ENCODE data around the gene EVL. TPM values are rescaled to one million over a fixed set of nuclear protein-coding genes. Genes with fewer than 3 reads are reported as not detected.

EVL gene
- total RNA-seq, 4 donors from 2014 or later, result 33.7 to 148 (median 56.1) TPM

GRCh38 chr14:100056431-100056830, 8.8 kb upstream of the EVL start:
- DNase-seq (ENCODE audit: low spot score), result no peak
- no peak for ATAC-seq (ENCODE audit: low FRiP score)

GRCh38 chr14:100056964-100057795, 8.0 kb upstream of the EVL start:
- TF ChIP-seq CTCF (IDR thresholded peaks at IDR 0.05), result no peak
- ATAC-seq (ENCODE audit: low FRiP score), result no peak
- no peak for DNase-seq (ENCODE audit: low spot score)

More at GRCh38 chr14:100056431-100056830, 8.8 kb upstream of the EVL start:
- no peak for TF ChIP-seq CTCF (IDR thresholded peaks at IDR 0.05)

- TF ChIP-seq CTCF (IDR thresholded peaks at IDR 0.05), result no peak
- DNase-seq (ENCODE audit: low spot score) (no peak), ATAC-seq (ENCODE audit: low FRiP score) (no peak)
These were observed 6.3 kb upstream of the EVL start for GRCh38 chr14:100058777-100059437.

- DNase-seq (ENCODE audit: low spot score) (no peak), ATAC-seq (ENCODE audit: low FRiP score) (no peak)
- no peak for TF ChIP-seq CTCF (IDR thresholded peaks at IDR 0.05)
These were observed 5.8 kb upstream of the EVL start for GRCh38 chr14:100059438-100059781.

DNA sequence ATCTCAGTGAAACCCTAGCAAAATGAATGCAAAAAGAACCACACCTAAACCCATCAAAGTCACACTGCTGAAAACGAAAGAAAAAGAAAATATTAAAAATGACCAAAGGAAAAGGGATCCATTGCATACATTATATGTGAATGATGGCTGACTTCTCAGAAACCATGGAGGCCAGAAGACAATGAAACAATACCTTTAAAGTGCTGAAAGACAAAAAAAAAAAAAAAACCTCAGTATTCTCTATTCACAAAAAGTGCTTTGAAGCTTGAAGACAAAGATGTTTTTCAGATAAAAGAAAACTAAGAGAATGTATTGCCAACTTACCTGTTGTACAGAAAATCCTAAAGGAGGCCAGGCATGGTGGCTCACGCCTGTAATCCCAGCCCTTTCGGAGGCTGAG, 4.5 kb upstream of the EVL start:
- DNase-seq (ENCODE audit: low spot score) (no peak), ATAC-seq (ENCODE audit: low FRiP score) (no peak)
- no peak for TF ChIP-seq CTCF (IDR thresholded peaks at IDR 0.05)

DNA sequence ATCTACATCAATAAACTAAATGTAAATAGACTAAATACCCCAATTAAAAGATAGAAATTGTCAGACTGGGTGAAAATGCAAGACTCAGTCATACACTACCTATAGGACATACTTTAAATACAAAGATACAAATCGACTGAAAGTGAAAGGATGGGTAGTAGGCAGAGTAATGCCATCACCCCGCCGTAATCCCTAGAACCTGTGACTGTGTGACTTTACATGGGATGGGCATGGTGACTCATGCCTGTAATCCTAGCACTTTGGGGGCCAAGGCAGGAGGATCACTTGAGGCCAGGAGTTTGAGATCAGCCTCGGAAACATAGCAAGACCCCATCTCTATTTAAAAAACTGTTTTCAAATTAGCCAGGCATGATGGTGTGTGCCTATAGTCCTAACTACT, 2.6 kb upstream of the EVL start:
- TF ChIP-seq CTCF (IDR thresholded peaks at IDR 0.05), result no peak
- DNase-seq (ENCODE audit: low spot score) (no peak), ATAC-seq (ENCODE audit: low FRiP score) (no peak)
